ENCODE data around the gene DMRTA1. TPM values are rescaled to one million over a fixed set of nuclear protein-coding genes. Genes with fewer than 3 reads are reported as not detected.
"Not testable (repeated sequence)": the region's sequence is repeated elsewhere in the genome, so short reads cannot be mapped to it uniquely, and the experiment has no call there.

DMRTA1 gene
- total RNA-seq, 4 donors from 2014 or later = 0.29 to 11.0 (median 1.0) TPM

DNA sequence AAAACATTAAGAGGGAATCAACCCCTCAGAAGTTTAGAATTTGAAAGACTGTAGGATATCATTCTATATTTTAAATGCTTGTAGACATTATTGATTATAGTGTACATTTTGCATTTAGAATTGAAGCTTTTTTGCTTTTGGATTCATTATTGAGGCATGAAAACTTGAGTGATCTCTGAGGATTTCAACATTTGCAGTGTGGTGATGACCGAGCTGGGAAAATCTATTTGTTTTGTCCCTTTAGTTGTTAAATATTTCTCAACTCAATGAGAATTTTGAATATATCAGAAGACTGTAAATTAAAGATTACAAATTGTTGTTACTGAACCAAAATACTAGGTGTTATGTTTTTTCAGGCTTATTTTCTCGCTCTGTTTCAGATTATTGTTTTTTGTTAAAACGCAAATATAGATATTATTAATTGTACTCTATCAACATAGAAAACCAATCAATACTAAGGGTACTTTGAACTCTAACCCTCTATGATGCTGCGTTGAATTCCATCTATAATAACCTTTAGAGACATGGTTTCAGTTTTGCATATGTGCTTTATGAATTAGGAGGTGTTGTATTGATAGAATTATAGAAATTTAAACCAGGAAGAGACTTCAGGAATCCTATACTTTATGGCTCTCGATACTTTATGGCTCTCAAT lies 19.3 kb upstream of the DMRTA1 start:
- Histone ChIP-seq H3K27me3 (no peaks in the 10 kb centered on the region), H3K27ac (no peak overlapping the region), H3K9me3 (no peaks in the 10 kb centered on the region), H3K36me3 (no peaks in the 10 kb centered on the region), H3K4me1 (no peaks in the 10 kb centered on the region), H3K4me3 (no peak overlapping the region)
- TF ChIP-seq, protein P1, sequence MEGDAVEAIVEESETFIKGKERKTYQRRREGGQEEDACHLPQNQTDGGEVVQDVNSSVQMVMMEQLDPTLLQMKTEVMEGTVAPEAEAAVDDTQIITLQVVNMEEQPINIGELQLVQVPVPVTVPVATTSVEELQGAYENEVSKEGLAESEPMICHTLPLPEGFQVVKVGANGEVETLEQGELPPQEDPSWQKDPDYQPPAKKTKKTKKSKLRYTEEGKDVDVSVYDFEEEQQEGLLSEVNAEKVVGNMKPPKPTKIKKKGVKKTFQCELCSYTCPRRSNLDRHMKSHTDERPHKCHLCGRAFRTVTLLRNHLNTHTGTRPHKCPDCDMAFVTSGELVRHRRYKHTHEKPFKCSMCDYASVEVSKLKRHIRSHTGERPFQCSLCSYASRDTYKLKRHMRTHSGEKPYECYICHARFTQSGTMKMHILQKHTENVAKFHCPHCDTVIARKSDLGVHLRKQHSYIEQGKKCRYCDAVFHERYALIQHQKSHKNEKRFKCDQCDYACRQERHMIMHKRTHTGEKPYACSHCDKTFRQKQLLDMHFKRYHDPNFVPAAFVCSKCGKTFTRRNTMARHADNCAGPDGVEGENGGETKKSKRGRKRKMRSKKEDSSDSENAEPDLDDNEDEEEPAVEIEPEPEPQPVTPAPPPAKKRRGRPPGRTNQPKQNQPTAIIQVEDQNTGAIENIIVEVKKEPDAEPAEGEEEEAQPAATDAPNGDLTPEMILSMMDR (IDR thresholded peaks at IDR 0.05) = no peak
- no peak for TF ChIP-seq POLR2A (IDR thresholded peaks at IDR 0.05)
- intact Hi-C loops (cut with DNase I; ENCODE audit: low total_unique reads) = no loop called here
- no peak for DNase-seq

DNA sequence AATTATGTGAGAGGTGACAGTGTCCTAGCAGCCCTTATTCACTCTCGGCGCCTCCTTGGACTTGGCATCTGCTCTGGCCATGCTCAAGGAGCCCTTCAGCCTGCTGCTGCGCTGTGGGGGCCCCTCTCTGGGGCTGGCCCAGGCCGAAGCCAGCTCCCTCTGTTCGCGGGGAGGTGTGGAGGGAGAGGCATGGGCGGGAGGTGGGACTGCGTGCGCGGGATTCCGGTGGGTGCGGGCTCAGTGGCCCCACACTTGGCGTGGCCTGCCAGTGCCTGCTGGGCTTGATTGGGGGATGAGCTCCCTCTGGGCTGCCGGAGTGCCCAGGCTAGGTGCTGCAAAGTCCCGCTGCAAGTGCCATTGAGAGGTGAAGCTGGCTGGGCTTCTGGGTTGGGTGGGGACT lies 12.9 kb upstream of the DMRTA1 start:
- intact Hi-C loops (cut with DNase I; ENCODE audit: low total_unique reads) = no loop called here
- H3K27me3 ChIP-seq = no peaks in the 10 kb centered on the region
- H3K4me3 ChIP-seq = no peak overlapping the region
- no peaks in the 10 kb centered on the region for H3K36me3 ChIP-seq
- no peaks in the 10 kb centered on the region for H3K9me3 ChIP-seq
- TF ChIP-seq, protein P1 (IDR thresholded peaks at IDR 0.05) = no peak
- no peaks in the 10 kb centered on the region for H3K4me1 ChIP-seq
- no peak overlapping the region for H3K27ac ChIP-seq
- DNase-seq = no peak

DNA sequence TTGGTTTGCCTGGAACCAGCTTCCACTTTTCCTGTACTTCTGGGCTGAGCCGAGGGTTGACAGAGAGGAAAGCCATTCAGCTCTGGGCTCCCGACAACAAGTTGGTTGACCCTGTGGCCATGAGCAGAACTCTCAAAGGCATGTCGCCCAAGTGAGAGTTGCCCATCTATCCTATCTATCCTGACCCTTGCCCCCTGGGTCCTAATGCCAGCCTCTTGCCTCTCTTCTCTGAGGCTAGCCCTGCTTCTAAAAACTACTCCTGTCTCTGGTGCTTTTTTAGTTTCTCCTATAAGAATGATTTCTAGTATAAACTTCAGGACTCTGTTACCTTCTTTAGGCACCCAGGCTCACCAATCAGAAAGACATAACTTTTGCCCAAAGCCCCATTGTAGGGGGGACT lies 11.4 kb upstream of the DMRTA1 start:
- H3K4me3 ChIP-seq; H3K4me1 ChIP-seq; intact Hi-C loops (cut with DNase I; ENCODE audit: low total_unique reads); H3K27ac ChIP-seq; DNase-seq; H3K27me3 ChIP-seq; H3K36me3 ChIP-seq; H3K9me3 ChIP-seq: not testable (repeated sequence)

DNA sequence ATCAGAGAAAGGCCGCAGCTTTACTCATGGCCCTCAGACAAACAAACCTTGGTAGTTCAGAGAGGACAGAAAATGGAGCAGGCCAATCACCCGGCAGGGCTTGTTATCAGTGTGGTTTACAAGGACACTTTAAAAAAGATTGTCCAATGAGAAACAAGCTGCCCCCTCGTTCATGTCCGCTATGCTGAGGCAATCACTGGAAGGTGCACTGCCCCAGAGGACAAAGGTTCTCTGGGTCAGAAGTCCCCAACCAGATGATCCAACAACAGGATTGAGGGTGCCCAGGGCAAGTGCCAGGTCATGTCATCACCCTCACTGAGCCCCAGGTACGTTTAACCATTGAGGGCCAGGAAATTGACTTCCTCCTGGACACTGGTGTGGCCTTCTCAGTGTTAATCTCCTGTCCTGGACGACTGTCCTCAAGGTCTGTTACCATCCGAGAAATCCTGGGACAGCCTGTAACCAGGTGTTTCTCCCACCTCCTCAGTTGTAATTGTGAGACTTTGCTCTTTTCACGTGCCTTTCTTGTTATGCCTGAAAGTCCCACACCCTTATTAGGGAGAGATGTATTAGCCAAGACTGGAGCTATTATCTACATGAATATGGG lies 9.1 kb upstream of the DMRTA1 start:
- intact Hi-C loops (cut with DNase I; ENCODE audit: low total_unique reads); H3K4me3 ChIP-seq; H3K9me3 ChIP-seq; DNase-seq; H3K36me3 ChIP-seq; H3K4me1 ChIP-seq; H3K27ac ChIP-seq; H3K27me3 ChIP-seq: not testable (repeated sequence)

DNA sequence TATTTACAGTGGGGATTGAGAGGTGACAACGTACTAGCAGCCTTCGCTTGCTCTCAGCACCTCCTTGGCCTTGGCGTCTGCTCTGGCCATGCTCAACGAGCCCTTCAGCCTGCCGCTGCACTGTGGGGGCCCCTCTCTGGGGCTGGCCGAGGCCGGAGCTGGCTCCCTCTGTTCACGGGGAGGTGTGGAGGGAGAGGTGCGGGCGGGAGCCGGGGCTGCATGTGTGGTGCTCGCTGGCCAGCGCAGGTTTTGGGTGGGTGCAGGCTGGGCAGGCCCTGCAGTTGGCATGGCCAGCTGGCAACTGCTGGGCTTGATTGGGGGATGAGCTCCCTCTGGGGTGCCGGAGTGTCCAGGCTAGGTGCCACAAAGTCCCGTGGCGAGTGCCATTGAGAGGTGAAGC lies 5.8 kb upstream of the DMRTA1 start:
- no peak for DNase-seq
- intact Hi-C loops (cut with DNase I; ENCODE audit: low total_unique reads) = no loop called here
- no peaks in the 10 kb centered on the region for H3K4me1 ChIP-seq

DNA sequence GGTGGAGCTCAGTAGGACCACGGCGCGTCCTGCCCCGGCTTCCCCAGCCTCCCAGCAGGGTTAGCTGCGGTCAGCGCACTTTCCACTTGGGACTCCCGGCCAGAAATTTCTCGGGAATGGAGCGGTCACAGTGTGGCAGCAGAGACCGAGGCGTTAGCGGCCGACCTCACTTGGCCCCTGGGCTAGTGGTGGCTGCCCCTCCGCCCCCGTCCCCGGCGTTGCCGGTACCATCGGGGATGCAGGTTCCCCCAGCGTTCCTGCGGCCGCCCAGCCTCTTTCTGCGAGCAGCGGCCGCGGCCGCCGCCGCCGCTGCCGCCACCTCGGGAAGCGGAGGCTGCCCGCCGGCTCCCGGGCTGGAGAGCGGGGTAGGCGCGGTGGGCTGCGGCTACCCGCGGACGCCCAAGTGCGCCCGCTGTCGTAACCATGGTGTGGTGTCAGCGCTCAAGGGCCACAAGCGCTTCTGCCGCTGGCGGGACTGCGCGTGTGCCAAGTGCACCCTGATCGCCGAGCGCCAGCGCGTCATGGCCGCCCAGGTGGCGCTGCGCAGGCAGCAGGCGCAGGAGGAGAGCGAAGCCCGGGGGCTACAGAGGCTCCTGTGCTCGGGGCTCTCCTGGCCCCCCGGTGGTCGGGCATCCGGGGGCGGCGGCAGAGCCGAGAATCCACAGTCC lies 460 bp downstream of the DMRTA1 start:
- H3K27me3 ChIP-seq = peaks cover 0 to 6% of the 10 kb centered on the region in 2 donors
- no peaks in the 10 kb centered on the region for H3K9me3 ChIP-seq
- TF ChIP-seq, protein P1 (IDR thresholded peaks at IDR 0.05) = no peak
- TF ChIP-seq POLR2A (IDR thresholded peaks at IDR 0.05) = peak in 1 of 2 donors; percentile 14
- H3K4me1 ChIP-seq = no peaks in the 10 kb centered on the region
- intact Hi-C loops (cut with DNase I; ENCODE audit: low total_unique reads) = no loop called here
- peak overlapping the region; percentile 73 to 82 for H3K27ac ChIP-seq
- H3K36me3 ChIP-seq = no peaks in the 10 kb centered on the region
- DNase-seq = peak in 1 of 2 donors; percentile 40
- H3K4me3 ChIP-seq = peak overlapping the region; percentile 52 to 65

More for the DNA sequence above, 5.8 kb upstream of the DMRTA1 start:
- Histone ChIP-seq H3K27me3 (peaks cover 0 to 6% of the 10 kb centered on the region in 2 donors), H3K9me3 (no peaks in the 10 kb centered on the region), H3K36me3 (no peaks in the 10 kb centered on the region), H3K4me3 (no peak overlapping the region), H3K27ac (no peak overlapping the region)
- no peak for TF ChIP-seq POLR2A (IDR thresholded peaks at IDR 0.05)
- TF ChIP-seq, protein P1 (IDR thresholded peaks at IDR 0.05) = no peak

Data from uterus (tissue), 4 donors.